SK-N-SH treated with all-trans-retinoic acid at 6 μM for 48 hours (cell line): ENCODE data around the gene TUBB6.
A peak's percentile ranks its signal among the peaks of the same experiment; 100 is the strongest.

ENCODE experiments used
- ATAC-seq: fragments of 200-7000 bp; cut with Tn5 transposase; 3 replicates; pipeline ENCODE4 v1.9.1; 2020; ENCODE audit warnings: mild to moderate bottlenecking, moderate library complexity
- ARNTL ChIP-seq: fragments of 450-650 bp; formaldehyde crosslinking; IDR thresholded peaks from 2 replicates; pipeline ENCODE4 v1.5.0; 2020; ENCODE audit warnings: low read depth, mild to moderate bottlenecking, moderate library complexity, borderline replicate concordance
- BACH2 ChIP-seq: fragments of 250-450 bp; sonication (Bioruptor Pico); IDR thresholded peaks from 2 replicates; pipeline ENCODE4 v1.9.0; 2021; ENCODE audit warnings: mild to moderate bottlenecking, borderline replicate concordance
- CREB5 ChIP-seq: fragments of 250-450 bp; sonication (Bioruptor Pico); IDR thresholded peaks from 2 replicates; pipeline ENCODE4 v1.5.1; 2020; ENCODE audit warnings: low read depth, mild to moderate bottlenecking, moderate library complexity
- CSDC2 ChIP-seq: fragments of 250-450 bp; sonication (Bioruptor Pico); IDR thresholded peaks from 2 replicates; pipeline ENCODE4 v1.5.0; 2020; ENCODE audit warnings: mild to moderate bottlenecking, moderate library complexity
- CSRNP3 ChIP-seq: fragments of 250-450 bp; sonication (Bioruptor Pico); IDR thresholded peaks from 2 replicates; pipeline ENCODE4 v1.5.1; 2021; ENCODE audit warnings: mild to moderate bottlenecking, moderate library complexity
- ESRRG ChIP-seq: fragments of 250-450 bp; sonication (Bioruptor Pico); IDR thresholded peaks from 2 replicates; pipeline ENCODE4 v1.6.1; 2021; ENCODE audit warnings: mild to moderate bottlenecking
- GLIS3 ChIP-seq: fragments of 250-450 bp; sonication (Bioruptor Pico); IDR thresholded peaks from 2 replicates; pipeline ENCODE4 v1.5.0; 2020; ENCODE audit warnings: mild to moderate bottlenecking, moderate library complexity
- ISL1 ChIP-seq: fragments of 250-450 bp; sonication (Bioruptor Pico); IDR thresholded peaks from 2 replicates; pipeline ENCODE4 v2.1.2; 2022; ENCODE audit warnings: mild to moderate bottlenecking, moderate library complexity
- OSR1 ChIP-seq: fragments of 250-450 bp; sonication (Bioruptor Pico); IDR thresholded peaks from 2 replicates; pipeline ENCODE4 v1.8.0; 2022; ENCODE audit warnings: moderate library complexity, mild to moderate bottlenecking, inconsistent platforms
- PATZ1 ChIP-seq: fragments of 250-450 bp; sonication (Bioruptor Pico); IDR thresholded peaks from 2 replicates; pipeline ENCODE4 v1.8.0; 2020; ENCODE audit warnings: mild to moderate bottlenecking, moderate library complexity, borderline replicate concordance
- POU6F1 ChIP-seq: fragments of 250-450 bp; sonication (Bioruptor Pico); IDR thresholded peaks from 2 replicates; pipeline ENCODE4 v1.8.0; 2021; ENCODE audit warnings: low read depth, mild to moderate bottlenecking, moderate library complexity, borderline replicate concordance
- PPARA ChIP-seq: fragments of 250-450 bp; sonication (Bioruptor Pico); IDR thresholded peaks from 2 replicates; pipeline ENCODE4 v1.5.0; 2020; ENCODE audit warnings: mild to moderate bottlenecking, borderline replicate concordance
- RARB ChIP-seq: fragments of 250-450 bp; sonication (Bioruptor Pico); IDR thresholded peaks from 2 replicates; pipeline ENCODE4 v1.8.0; 2021; ENCODE audit warnings: mild to moderate bottlenecking, moderate library complexity
- SNAI2 ChIP-seq: fragments of 250-450 bp; sonication (Bioruptor Pico); IDR thresholded peaks from 2 replicates; pipeline ENCODE4 v1.5.0; 2020; ENCODE audit warnings: mild to moderate bottlenecking, moderate library complexity
- TOX ChIP-seq: fragments of 250-450 bp; sonication (Bioruptor Pico); IDR thresholded peaks from 2 replicates; pipeline ENCODE4 v1.8.0; 2021; ENCODE audit warnings: mild to moderate bottlenecking, moderate library complexity, borderline replicate concordance
- ZC3H10 ChIP-seq: fragments of 250-450 bp; sonication (Bioruptor Pico); IDR thresholded peaks from 2 replicates; pipeline ENCODE4 v1.5.1; 2021; ENCODE audit warnings: mild to moderate bottlenecking, moderate library complexity
- ZFP30 ChIP-seq: fragments of 450-650 bp; formaldehyde crosslinking; IDR thresholded peaks from 2 replicates; pipeline ENCODE4 v1.5.0; 2022; ENCODE audit warnings: mild to moderate bottlenecking, moderate library complexity
- ZNF70 ChIP-seq: fragments of 450-650 bp; formaldehyde crosslinking; IDR thresholded peaks from 2 replicates; pipeline ENCODE4 v1.5.0; 2020; ENCODE audit warnings: mild to moderate bottlenecking, moderate library complexity
- ZNF8 ChIP-seq: fragments of 450-650 bp; formaldehyde crosslinking; IDR thresholded peaks from 2 replicates; pipeline ENCODE4 v1.5.0; 2020; ENCODE audit warnings: mild to moderate bottlenecking, moderate library complexity

The TUBB6 gene

GRCh38 chr18:12296457-12296856, 11.6 kb upstream of the TUBB6 start:
- no peak for TF ChIP-seq ESRRG
- ATAC-seq = peak; percentile 74

- ATAC-seq = no peak
- TF ChIP-seq ARNTL (CRISPR knock-in tag) = no peak
- TF ChIP-seq PATZ1 (CRISPR knock-in tag) = no peak
- no peak for TF ChIP-seq SNAI2 (CRISPR knock-in tag)
Observed at GRCh38 chr18:12299862-12300261, 8.2 kb upstream of the TUBB6 start.

GRCh38 chr18:12301263-12302005, 6.6 kb upstream of the TUBB6 start:
- no peak for TF ChIP-seq ZNF70 (CRISPR knock-in tag)
- TF ChIP-seq CSDC2 (CRISPR knock-in tag) = no peak
- no peak for TF ChIP-seq CREB5 (CRISPR knock-in tag)
- TF ChIP-seq RARB (CRISPR knock-in tag) = no peak

GRCh38 chr18:12302391-12303147, 5.5 kb upstream of the TUBB6 start:
- no peak for TF ChIP-seq ISL1
- ATAC-seq = no peak

More at GRCh38 chr18:12301263-12302005, 6.6 kb upstream of the TUBB6 start:
- no peak for ATAC-seq

- ATAC-seq = no peak
- no peak for TF ChIP-seq BACH2 (CRISPR knock-in tag)
Observed at GRCh38 chr18:12304351-12305210, 3.5 kb upstream of the TUBB6 start.

GRCh38 chr18:12305211-12305610, 2.8 kb upstream of the TUBB6 start:
- TF ChIP-seq CREB5 (CRISPR knock-in tag) = no peak
- no peak for TF ChIP-seq POU6F1 (CRISPR knock-in tag)
- TF ChIP-seq ARNTL (CRISPR knock-in tag) = no peak
- TF ChIP-seq ISL1 = no peak
- no peak for TF ChIP-seq ZNF8 (CRISPR knock-in tag)
- TF ChIP-seq ZNF70 (CRISPR knock-in tag) = no peak
- TF ChIP-seq ESRRG = no peak
- no peak for TF ChIP-seq GLIS3 (CRISPR knock-in tag)
- TF ChIP-seq ZFP30 = no peak
- no peak for TF ChIP-seq PPARA (CRISPR knock-in tag)
- no peak for TF ChIP-seq PATZ1 (CRISPR knock-in tag)
- TF ChIP-seq CSRNP3 (CRISPR knock-in tag) = no peak
- TF ChIP-seq BACH2 (CRISPR knock-in tag) = no peak
- no peak for TF ChIP-seq ZC3H10 (CRISPR knock-in tag)
- no peak for TF ChIP-seq TOX (CRISPR knock-in tag)
- no peak for TF ChIP-seq OSR1 (CRISPR knock-in tag)
- no peak for ATAC-seq
